OCI-LY1 (cell line): ENCODE results near the gene DCST1.
A peak's percentile ranks its signal among the peaks of the same experiment; 100 is the strongest.
"Not testable (repeated sequence)": the region's sequence is repeated elsewhere in the genome, so short reads cannot be mapped to it uniquely, and the experiment has no call there.

ENCODE experiments used
- H2AFZ ChIP-seq: fragments of 200-600 bp; sonication (generic), shearing (Covaris generic); 2 replicates; pipeline ENCODE4 v1.6.0; 2014; ENCODE audit warnings: antibody characterized with exemption, mild to moderate bottlenecking, low read length
- H3F3A ChIP-seq: fragments of 200-600 bp; sonication (generic), shearing (Covaris generic); 2 replicates; pipeline ENCODE4 v1.6.0; 2014; ENCODE audit warnings: mild to moderate bottlenecking, antibody characterized with exemption, low read length, moderate library complexity; ENCODE audit not compliant: insufficient read depth
- H3K27ac ChIP-seq: fragments of 200-600 bp; sonication (generic); 2 replicates; pipeline ENCODE4 v1.5.1; 2014; ENCODE audit warnings: low read length, mixed run types, mild to moderate bottlenecking, low read depth; ENCODE audit not compliant: poor library complexity, severe bottlenecking
- H3K27me3 ChIP-seq: fragments of 200-600 bp; sonication (generic); 2 replicates; pipeline ENCODE4 v1.6.0; 2014; ENCODE audit warnings: antibody characterized with exemption, mild to moderate bottlenecking, low read length, moderate library complexity; ENCODE audit not compliant: insufficient read depth
- H3K36me3 ChIP-seq: fragments of 200-600 bp; sonication (generic); 2 replicates; pipeline ENCODE4 v1.6.1; 2014; ENCODE audit warnings: mild to moderate bottlenecking, antibody characterized with exemption, low read length, moderate library complexity, mixed read lengths; ENCODE audit not compliant: insufficient read depth
- H3K4me1 ChIP-seq: fragments of 200-600 bp; sonication (generic); 2 replicates; pipeline ENCODE4 v1.5.1; 2014; ENCODE audit warnings: mild to moderate bottlenecking, low read length, moderate library complexity; ENCODE audit not compliant: insufficient read depth, severe bottlenecking
- H3K4me2 ChIP-seq: fragments of 200-600 bp; sonication (generic), shearing (Covaris generic); 2 replicates; pipeline ENCODE4 v1.6.1; 2014; ENCODE audit warnings: low read length
- H3K4me3 ChIP-seq: fragments of 200-600 bp; sonication (generic); 2 replicates; pipeline ENCODE4 v1.5.1; 2014; ENCODE audit warnings: low read length, low read depth, mild to moderate bottlenecking, mixed read lengths; ENCODE audit not compliant: poor library complexity, severe bottlenecking
- H3K79me2 ChIP-seq: fragments of 200-600 bp; shearing (Covaris generic); 2 replicates; pipeline ENCODE4 v1.6.1; 2016; ENCODE audit warnings: mixed run types, low read length, mixed read lengths; ENCODE audit not compliant: insufficient read depth
- H3K9ac ChIP-seq: fragments of 200-600 bp; sonication (generic), shearing (Covaris generic); 2 replicates; pipeline ENCODE4 v1.6.1; 2014; ENCODE audit warnings: mild to moderate bottlenecking, low read length, mixed read lengths
- H3K9me2 ChIP-seq: fragments of 200-600 bp; sonication (generic), shearing (Covaris generic); 2 replicates; pipeline ENCODE4 v1.6.1; 2014; ENCODE audit warnings: low read depth, mild to moderate bottlenecking, low read length, mixed read lengths
- H3K9me3 ChIP-seq: fragments of 200-600 bp; shearing (Covaris generic); 2 replicates; pipeline ENCODE4 v1.6.1; 2014; ENCODE audit warnings: low read length, mixed read lengths
- H4K20me1 ChIP-seq: fragments of 200-600 bp; sonication (generic), shearing (Covaris generic); 2 replicates; pipeline ENCODE4 v1.6.0; 2016; ENCODE audit warnings: mild to moderate bottlenecking, low read length; ENCODE audit not compliant: insufficient read depth
- EZH2 ChIP-seq: fragments of 200-600 bp; sonication (generic), shearing (Covaris generic); IDR thresholded peaks from 2 replicates; pipeline ENCODE4 v1.8.0; 2017; ENCODE audit warnings: borderline replicate concordance, mixed run types, mild to moderate bottlenecking, antibody characterized with exemption, low read length, moderate library complexity, mixed read lengths
- TF ChIP-seq, protein P1 (sequence below): fragments of 200-600 bp; sonication (generic), shearing (Covaris generic); IDR thresholded peaks from 2 replicates; pipeline ENCODE4 v1.5.1; 2017; ENCODE audit warnings: mild to moderate bottlenecking, antibody characterized with exemption, low read length, moderate library complexity, mixed read lengths

The DCST1 gene

DNA sequence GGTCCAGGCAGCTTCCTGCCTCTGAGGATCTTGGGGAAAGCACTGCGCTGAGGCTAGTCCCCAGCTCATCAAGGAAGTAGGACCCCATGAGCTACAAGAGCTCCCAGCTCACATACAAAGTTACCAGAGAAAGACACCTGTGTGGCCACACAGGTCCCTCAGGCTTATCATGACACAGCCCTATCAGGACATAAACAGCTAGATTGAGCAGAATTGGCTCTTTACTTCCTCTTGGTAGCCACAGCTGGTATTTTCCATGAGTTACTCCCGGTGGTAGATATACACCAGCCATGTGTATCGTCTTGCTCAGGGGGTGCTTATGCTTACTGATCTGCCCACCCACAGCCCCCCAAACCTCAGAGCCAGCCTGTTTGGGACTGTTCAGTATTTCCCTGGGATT, 39.0 kb upstream of the DCST1 start:
- Histone ChIP-seq H3K27ac (peak overlapping the region; percentile 43), H3K4me1 (peaks cover 18% of the 10 kb centered on the region), H2AFZ (no peak overlapping the region)

DNA sequence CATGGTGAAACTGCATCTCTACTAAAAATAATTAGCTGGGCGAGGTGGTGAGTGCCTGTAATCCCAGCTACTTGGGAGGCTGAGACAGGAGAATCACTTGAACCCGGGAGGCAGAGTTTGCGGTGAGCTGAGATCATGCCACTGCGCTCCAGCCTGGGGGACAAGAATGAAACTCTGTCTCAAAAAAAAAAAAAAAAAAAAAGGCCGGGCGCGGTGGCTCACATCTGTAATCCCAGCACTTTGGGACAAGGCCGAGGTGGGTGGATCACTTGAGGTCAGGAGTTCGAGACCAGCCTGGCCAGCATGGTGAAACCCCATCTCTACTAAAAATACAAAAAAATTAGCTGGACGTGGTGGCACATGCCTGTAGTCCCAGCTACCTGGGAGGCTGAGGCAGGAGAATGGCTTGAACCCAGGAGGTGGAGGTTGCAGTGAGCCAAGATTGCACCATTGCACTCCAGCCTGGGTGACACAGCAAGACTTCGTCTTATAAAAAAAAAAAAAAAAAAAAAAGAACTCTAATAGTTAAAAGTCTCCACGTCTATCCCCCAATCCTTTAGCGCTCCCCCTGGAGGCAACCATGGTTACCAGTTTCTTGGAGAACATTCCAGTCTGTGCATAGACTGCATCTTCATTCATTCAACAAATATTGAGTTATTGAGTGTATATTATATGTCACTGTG, 38.2 kb upstream of the DCST1 start:
- H3K36me3 ChIP-seq, H3K4me3 ChIP-seq, H2AFZ ChIP-seq, H3K9me2 ChIP-seq, H3F3A ChIP-seq, H3K9me3 ChIP-seq, H3K27me3 ChIP-seq, H3K79me2 ChIP-seq, H3K27ac ChIP-seq, H4K20me1 ChIP-seq, H3K4me2 ChIP-seq, H3K9ac ChIP-seq: not testable (repeated sequence)
- TF ChIP-seq, protein P1, sequence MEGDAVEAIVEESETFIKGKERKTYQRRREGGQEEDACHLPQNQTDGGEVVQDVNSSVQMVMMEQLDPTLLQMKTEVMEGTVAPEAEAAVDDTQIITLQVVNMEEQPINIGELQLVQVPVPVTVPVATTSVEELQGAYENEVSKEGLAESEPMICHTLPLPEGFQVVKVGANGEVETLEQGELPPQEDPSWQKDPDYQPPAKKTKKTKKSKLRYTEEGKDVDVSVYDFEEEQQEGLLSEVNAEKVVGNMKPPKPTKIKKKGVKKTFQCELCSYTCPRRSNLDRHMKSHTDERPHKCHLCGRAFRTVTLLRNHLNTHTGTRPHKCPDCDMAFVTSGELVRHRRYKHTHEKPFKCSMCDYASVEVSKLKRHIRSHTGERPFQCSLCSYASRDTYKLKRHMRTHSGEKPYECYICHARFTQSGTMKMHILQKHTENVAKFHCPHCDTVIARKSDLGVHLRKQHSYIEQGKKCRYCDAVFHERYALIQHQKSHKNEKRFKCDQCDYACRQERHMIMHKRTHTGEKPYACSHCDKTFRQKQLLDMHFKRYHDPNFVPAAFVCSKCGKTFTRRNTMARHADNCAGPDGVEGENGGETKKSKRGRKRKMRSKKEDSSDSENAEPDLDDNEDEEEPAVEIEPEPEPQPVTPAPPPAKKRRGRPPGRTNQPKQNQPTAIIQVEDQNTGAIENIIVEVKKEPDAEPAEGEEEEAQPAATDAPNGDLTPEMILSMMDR: peak; percentile 28; the same call in 1 of the 2 replicates
- peaks cover 26% of the 10 kb centered on the region for H3K4me1 ChIP-seq

More for the DNA sequence above, 39.0 kb upstream of the DCST1 start:
- no peaks in the 10 kb centered on the region for H3K27me3 ChIP-seq
- no peak overlapping the region for H3K9ac ChIP-seq
- H3K4me3 ChIP-seq: no peak overlapping the region
- no peak overlapping the region for H3K4me2 ChIP-seq
- no peaks in the 10 kb centered on the region for H3K9me3 ChIP-seq
- H3F3A ChIP-seq: no peaks in the 10 kb centered on the region
- no peaks in the 10 kb centered on the region for H4K20me1 ChIP-seq
- peaks cover 13% of the 10 kb centered on the region for H3K36me3 ChIP-seq
- H3K79me2 ChIP-seq: no peaks in the 10 kb centered on the region
- H3K9me2 ChIP-seq: no peaks in the 10 kb centered on the region
- TF ChIP-seq, protein P1: no peak
- no peak for TF ChIP-seq EZH2

DNA sequence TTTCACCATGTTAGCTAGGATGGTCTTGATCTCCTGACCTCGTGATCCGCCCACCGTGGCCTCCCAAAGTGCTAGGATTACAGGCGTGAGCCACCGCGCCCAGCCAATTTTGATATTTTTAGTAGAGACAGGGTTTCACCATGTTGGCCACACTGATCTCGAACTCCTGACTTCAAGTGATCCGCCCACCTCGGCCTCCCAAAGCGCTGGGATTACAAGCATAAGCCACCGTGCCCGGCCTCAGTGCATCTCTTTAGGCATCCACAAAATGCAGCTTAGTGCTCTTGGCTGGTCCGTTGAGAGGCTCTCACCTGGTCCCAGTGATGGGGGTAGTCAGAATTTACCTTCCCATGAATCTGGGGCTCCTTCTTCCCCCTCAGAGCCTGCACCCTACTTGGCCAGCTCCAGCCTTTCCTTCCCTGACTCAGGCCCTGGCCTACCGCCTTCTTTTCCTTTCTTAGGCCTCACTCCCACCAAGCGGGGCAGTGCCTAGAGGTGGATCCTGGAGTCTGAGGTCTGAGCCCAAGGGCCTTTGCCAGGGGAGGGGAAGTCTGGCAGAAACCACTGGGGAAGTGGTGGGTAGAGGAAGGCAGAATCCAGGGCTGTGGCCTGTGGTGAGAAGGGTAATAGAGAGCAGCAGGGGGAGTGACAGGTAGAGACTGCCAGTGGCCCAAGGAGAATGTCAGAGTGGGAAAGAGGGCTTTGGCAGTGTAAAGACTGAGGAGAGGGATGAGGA, 36.5 kb upstream of the DCST1 start:
- Histone ChIP-seq H3K9me3 (no peaks in the 10 kb centered on the region), H3K4me2 (no peak overlapping the region), H3K79me2 (no peaks in the 10 kb centered on the region), H2AFZ (no peak overlapping the region), H3K36me3 (peaks cover 3% of the 10 kb centered on the region; the same call in 1 of the 2 replicates), H4K20me1 (no peaks in the 10 kb centered on the region), H3K4me3 (no peak overlapping the region), H3K9me2 (no peaks in the 10 kb centered on the region), H3K4me1 (peaks cover 26% of the 10 kb centered on the region), H3K27me3 (no peaks in the 10 kb centered on the region), H3K27ac (no peak overlapping the region), H3F3A (no peaks in the 10 kb centered on the region), H3K9ac (no peak overlapping the region)
- no peak for TF ChIP-seq EZH2
- TF ChIP-seq, protein P1: no peak
